ENCODE results near the gene IPO5.

The IPO5 gene

GRCh38 chr13:97953376-97953970 lies at the start of gene IPO5:
Gene IPO5, plus strand, starts transcription at chr13:97953675. Its CDS starts 23,022 bp downstream, at chr13:97976697.
- DNase-seq (ENCODE audit: low read depth): no peak

GRCh38 chr13:97904059-97904458 lies 49.4 kb upstream of the IPO5 start:
- DNase-seq (ENCODE audit: low read depth): no peak

GRCh38 chr13:97905517-97905916 lies 48.0 kb upstream of the IPO5 start:
- no peak for DNase-seq (ENCODE audit: low read depth)

- no peak for DNase-seq (ENCODE audit: low read depth)
Measured at GRCh38 chr13:97911311-97912138, 42.0 kb upstream of the IPO5 start.

GRCh38 chr13:97912139-97912535 lies 41.3 kb upstream of the IPO5 start:
- no peak for DNase-seq (ENCODE audit: low read depth)

GRCh38 chr13:97913206-97913605 lies 40.3 kb upstream of the IPO5 start:
- DNase-seq (ENCODE audit: low read depth): no peak

- no peak for DNase-seq (ENCODE audit: low read depth)
Measured at GRCh38 chr13:97914540-97914939, 38.9 kb upstream of the IPO5 start.

- no peak for DNase-seq (ENCODE audit: low read depth)
Measured at GRCh38 chr13:97921176-97921816, 32.2 kb upstream of the IPO5 start.

- DNase-seq (ENCODE audit: low read depth): no peak
Measured at GRCh38 chr13:97928301-97928700, 25.2 kb upstream of the IPO5 start.

- no peak for DNase-seq (ENCODE audit: low read depth)
Measured at GRCh38 chr13:97932036-97932435, 21.4 kb upstream of the IPO5 start.

- DNase-seq (ENCODE audit: low read depth): no peak
Measured at GRCh38 chr13:97932647-97933046, 20.8 kb upstream of the IPO5 start.

GRCh38 chr13:97933776-97934175 lies 19.7 kb upstream of the IPO5 start:
- DNase-seq (ENCODE audit: low read depth): no peak

GRCh38 chr13:97934590-97934989 lies 18.9 kb upstream of the IPO5 start:
- DNase-seq (ENCODE audit: low read depth): no peak

- DNase-seq (ENCODE audit: low read depth): no peak
Measured at GRCh38 chr13:97935071-97935470, 18.4 kb upstream of the IPO5 start.

- DNase-seq (ENCODE audit: low read depth): no peak
Measured at GRCh38 chr13:97936036-97936435, 17.4 kb upstream of the IPO5 start.

GRCh38 chr13:97938706-97939475 lies 14.6 kb upstream of the IPO5 start:
- DNase-seq (ENCODE audit: low read depth): no peak

- no peak for DNase-seq (ENCODE audit: low read depth)
Measured at GRCh38 chr13:97944396-97945029, 9.0 kb upstream of the IPO5 start.

- DNase-seq (ENCODE audit: low read depth): no peak
Measured at GRCh38 chr13:97945342-97945741, 8.1 kb upstream of the IPO5 start.

- DNase-seq (ENCODE audit: low read depth): no peak
Measured at GRCh38 chr13:97945792-97946419, 7.6 kb upstream of the IPO5 start.

GRCh38 chr13:97946951-97947588 lies 6.4 kb upstream of the IPO5 start:
- no peak for DNase-seq (ENCODE audit: low read depth)

- no peak for DNase-seq (ENCODE audit: low read depth)
Measured at GRCh38 chr13:97948041-97948440, 5.4 kb upstream of the IPO5 start.

Measured in stimulated activated CD8-positive, alpha-beta memory T cell treated with anti-CD3 and anti-CD28 coated beads, Interleukin-7, amount 100 ng/mL, for 24 hours (primary cell).